NCI-H748 (cell line): Measurements from ENCODE around the gene ABCB10.
"Not testable (repeated sequence)": the region's sequence is repeated elsewhere in the genome, so short reads cannot be mapped to it uniquely, and the experiment has no call there.

ENCODE experiments used
- DNase-seq: peaks from one replicate; lab custom pipeline; 2025; ENCODE audit not compliant: unreplicated experiment; lab: John Stamatoyannopoulos, UW

Gene ABCB10

DNA sequence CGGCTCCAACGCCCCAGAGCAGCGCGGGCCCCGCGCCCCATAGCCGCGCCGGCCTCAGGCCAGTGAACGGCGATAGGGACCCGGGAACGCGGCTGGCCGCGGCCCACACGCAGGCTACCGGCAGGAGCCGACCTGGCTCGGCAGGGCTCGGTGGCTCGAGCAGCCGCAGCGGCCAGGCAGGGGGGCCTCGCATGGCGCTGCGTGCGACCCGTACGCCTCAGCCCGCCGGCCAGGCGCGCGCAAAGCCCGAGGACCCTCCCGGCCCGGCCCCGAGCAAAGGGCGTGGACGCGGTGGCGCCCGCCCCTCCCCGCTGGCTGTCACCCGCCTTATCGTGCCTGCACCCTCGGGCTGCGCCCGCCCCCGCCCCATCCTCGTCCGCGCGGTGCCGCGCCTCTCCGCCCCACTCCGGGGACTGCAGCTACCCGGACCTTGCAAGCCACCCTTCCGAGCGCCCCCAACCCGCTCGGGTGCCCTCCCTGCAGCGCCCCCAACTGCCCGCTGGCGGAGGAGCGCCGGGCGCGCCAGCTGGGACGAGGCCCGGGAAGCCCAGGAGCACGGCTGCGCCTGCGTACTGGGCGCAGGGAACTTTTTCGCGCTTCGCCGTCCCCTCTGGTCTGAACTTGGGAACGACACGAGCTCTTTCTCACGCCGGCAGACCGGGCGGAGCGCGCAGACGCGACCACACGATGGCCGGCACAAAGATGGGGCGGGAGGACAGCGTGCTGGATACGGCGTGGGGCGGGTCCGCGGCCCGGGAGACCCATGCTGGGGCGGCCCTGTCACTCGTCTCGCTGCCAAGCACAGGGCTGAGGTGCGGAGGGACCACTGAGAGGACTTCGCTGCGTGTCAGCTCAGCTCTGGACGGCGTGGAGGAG, at the start of gene ABCB10:
TSS of gene ABCB10 (minus strand) at position 248 of the 876 bp plus-strand sequence. CDS start at position 193, 55 bp downstream.
- peak; percentile 95 for DNase-seq

GRCh38 chr1:229607370-229607769, 48.9 kb upstream of the ABCB10 start:
- no peak for DNase-seq

- no peak for DNase-seq
Measured at GRCh38 chr1:229603371-229604005, 45.0 kb upstream of the ABCB10 start.

DNA sequence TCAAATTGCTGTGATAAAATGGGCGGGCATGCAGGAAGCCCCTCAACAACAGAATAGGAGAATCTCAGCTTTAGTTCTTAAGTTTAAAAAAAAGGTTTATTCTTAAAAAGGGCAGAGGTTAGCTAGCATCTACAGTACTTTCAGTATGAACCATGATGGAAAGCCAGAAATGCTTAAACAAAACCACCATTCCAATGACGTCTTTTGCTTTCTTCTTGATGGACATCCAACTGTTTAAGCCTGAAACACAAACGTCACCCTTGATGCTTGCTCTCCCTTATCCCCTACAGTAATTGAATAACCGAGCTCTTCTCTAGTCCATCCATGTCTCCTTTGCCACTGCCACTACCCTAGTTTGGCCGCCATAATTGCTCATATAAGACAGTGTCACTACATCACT, 41.7 kb upstream of the ABCB10 start:
- DNase-seq, result no peak

- DNase-seq, result peak; percentile 28
Measured at GRCh38 chr1:229599218-229599954, 40.9 kb upstream of the ABCB10 start.

- DNase-seq, result no peak
Measured at GRCh38 chr1:229597877-229598276, 39.4 kb upstream of the ABCB10 start.

DNA sequence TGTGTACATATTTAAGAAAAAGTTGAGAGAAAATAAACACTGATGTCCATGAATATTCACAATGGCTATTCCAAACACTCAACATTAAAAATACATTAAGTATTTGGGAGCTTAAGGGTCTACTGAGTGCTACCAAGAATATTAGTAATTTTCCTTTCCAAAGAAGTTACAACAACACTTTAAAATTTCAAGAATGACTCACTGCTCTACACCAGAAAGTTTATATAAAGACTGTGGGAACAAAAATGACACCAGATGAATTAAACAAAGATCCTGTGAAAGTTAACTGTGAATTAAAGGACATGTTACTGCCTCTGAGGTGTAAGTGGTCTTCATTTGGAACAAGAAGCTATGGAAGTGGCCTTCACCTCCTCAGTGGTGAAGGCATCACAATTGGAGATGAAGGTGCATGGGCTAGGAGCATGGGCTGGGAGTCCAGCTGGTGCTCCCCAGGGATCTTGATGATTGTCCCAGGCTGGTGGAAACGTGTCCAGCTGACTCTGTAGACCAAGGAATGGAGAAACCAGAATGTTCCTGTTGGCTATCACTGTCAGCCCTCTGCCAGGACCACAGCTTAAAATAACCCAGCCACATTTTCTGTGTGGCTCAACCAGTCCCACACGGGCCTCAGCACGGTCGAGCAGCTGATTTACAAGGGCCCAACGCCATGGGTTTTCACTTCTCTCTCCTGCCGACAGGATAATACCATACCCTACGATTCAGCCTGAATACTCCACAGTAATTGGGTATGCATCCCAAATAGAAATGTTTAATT, 38.6 kb upstream of the ABCB10 start:
- DNase-seq, result no peak

- DNase-seq, result not testable (repeated sequence)
Measured at GRCh38 chr1:229595876-229596275, 37.4 kb upstream of the ABCB10 start.

DNA sequence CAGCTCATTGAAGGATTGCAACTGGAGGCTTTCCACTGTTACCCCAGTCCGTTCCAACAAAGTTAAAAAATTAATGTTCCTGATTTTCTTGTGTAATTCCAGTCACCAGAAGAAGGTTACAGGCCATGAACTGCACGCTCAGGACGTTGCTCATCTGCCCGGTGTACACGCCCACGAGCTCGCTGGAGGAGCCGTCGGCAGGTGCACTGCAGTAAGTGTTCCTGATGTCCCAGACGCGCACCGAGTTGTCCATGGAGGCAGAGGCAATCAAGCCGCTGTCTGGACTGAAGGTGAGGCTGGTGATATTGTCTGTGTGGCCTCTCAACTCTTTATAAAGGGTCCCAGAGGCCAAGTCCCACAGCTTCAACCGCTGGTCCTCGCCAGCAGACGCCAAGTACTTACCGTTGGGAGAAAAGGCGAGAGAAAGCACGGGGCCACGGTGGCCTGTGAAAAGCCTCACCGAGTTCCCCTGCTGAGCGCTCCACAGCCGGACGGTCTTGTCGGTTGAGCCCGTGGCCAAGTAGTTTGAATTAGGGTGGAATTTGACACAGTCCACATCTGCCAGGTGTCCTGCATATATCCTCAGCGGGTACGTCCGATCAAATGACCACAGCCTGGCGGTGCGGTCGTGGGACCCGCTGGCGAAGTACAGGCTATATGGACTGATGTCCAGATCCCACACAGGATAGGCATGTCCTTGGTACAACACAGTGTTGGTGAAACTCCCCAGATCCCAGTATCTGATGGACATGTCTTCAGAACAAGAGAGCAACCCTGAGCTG, 35.9 kb upstream of the ABCB10 start:
- no peak for DNase-seq

DNA sequence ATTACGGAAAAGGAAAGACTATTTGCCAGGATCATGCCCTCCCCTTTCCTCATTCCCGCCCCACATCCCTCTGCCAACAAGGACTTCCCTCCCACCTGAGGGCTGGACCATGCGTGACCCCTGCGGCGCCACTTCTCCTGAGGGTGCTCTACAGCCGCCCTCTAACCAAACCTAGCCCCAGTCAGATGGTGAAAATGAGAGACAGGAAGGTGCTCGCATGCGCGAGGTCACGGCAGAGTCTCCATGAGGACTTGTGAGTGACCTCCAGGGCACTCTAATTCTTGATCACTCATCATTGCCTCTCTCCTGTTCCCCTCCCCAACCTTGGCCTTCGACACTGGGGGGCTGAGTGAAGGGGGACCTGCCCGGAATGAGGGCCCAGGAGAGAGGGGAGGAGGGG, 35.3 kb upstream of the ABCB10 start:
- no peak for DNase-seq

DNA sequence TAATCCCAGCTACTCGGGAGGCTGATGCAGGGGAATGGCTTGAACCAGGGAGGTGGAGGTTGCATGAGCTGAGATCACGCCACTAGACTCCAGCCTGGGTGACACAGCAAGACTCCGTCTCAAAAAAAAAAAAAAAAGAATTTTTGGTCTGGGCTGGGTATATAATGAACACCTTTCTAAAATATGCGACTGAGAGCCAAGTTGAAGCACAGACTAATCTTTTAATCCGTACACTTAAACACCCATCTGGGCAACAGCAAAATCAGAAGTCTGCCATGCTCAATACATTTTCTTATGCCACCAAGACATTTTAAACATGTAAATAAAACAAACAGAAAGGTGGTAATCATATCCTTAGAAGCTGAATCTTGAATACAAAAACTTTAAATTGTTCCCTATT, 31.6 kb upstream of the ABCB10 start:
- no peak for DNase-seq

DNA sequence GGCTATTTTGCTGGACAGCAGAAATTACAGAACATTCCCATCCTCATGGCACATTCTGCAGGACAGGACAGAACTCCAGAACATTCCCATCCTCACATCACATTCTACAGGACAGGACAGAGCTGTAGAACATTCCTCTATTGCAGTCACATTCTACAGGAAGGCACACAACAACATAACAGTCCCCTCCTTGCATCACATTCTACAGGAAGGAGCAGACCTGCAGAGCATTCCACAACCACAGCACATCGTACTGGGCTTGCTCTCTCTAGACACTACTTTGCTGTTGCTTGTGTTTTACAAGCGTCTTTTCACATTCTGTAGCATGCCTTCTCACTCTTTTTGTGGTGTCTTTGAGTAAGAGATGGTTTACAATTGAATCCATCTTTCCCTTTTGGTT, 26.8 kb upstream of the ABCB10 start:
- no peak for DNase-seq

GRCh38 chr1:229582715-229583114, 24.2 kb upstream of the ABCB10 start:
- no peak for DNase-seq

DNA sequence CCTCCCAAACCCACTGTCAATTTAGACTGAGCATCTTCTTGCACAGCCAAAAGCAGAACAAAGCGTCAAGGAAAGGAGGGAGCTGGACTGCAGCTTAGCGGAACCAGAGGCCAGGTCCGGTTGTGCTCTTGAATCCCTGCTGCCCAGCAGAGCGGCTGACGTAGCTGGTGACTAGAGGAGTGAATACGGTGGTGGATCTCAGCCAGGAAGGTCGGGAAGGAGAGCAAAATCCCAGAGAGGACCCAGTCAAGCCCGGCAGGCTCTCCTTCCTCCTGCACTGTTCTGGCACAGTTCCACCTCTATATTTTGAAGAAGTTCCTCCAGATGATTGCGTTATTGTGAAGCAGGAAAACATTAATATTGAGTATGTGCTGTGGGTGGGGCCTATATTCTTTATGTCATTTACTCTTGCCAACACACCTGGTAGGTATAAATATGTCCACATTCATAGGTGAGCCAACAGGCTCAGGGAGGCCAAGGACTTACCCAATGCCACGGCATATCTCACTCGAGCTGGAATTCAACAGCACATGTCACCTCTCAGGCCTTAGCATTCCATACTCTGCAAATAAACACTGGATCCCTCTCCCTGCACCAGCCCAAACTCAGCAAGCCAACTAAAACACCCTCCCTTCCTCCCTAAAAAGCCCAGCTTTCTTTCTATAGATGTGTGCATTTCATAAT, 23.6 kb upstream of the ABCB10 start:
- no peak for DNase-seq

- DNase-seq, result no peak
Measured at GRCh38 chr1:229581485-229581884, 23.0 kb upstream of the ABCB10 start.

GRCh38 chr1:229579059-229579673, 20.7 kb upstream of the ABCB10 start:
- DNase-seq, result peak; percentile 74

- no peak for DNase-seq
Measured at GRCh38 chr1:229578168-229579058, 19.9 kb upstream of the ABCB10 start.
